ENCODE measurements around the gene LOXL1.
A peak's percentile ranks its signal among the peaks of the same experiment; 100 is the strongest.

DNA sequence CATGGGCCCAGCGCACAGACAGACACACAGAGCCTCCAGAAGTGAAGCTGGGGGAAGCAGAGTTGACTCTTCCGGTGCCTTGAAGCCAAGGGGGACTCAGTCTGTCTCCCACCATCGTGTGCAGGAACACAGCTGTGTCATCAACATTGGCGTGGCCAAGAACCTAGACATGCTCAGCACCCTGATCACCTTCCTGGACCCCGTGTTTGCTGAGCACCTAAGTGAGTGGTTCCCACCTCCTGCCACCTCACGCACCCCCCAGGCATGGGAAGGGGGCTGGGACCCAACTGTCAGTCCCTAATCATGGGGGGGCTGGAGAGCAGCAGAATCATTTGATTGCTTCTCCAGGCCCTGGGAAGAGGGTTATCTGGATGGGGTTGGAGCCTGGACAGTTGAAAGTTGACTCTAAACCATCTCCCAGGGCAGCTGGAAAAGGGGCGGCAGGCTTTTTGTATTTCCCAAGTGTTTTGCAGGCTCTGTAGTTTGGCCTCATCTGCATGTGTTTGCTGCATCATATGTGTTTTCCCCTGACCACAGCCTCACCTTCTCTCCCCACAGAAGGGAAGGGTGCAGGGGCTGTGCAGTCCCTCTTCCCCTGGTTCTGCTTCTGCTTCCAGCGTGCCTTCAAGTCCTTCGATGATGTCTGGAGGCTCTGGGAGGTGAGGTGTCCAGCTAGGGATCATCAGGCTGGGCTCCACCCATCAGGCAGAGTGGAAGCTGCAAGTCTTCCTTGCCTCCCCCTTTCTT lies 40.1 kb upstream of the LOXL1 start:
- TF ChIP-seq, protein P1, sequence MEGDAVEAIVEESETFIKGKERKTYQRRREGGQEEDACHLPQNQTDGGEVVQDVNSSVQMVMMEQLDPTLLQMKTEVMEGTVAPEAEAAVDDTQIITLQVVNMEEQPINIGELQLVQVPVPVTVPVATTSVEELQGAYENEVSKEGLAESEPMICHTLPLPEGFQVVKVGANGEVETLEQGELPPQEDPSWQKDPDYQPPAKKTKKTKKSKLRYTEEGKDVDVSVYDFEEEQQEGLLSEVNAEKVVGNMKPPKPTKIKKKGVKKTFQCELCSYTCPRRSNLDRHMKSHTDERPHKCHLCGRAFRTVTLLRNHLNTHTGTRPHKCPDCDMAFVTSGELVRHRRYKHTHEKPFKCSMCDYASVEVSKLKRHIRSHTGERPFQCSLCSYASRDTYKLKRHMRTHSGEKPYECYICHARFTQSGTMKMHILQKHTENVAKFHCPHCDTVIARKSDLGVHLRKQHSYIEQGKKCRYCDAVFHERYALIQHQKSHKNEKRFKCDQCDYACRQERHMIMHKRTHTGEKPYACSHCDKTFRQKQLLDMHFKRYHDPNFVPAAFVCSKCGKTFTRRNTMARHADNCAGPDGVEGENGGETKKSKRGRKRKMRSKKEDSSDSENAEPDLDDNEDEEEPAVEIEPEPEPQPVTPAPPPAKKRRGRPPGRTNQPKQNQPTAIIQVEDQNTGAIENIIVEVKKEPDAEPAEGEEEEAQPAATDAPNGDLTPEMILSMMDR (conservative IDR thresholded peaks at IDR 0.05 in 1 of 2, IDR thresholded peaks at IDR 0.05 in 1 of 2; ENCODE audit: low read depth in 1 of 2, low read length in 2 of 2) = no peak
- TF ChIP-seq EZH2 (IDR thresholded peaks at IDR 0.05; ENCODE audit: low read length, missing control alignments) = peak; percentile 22
